OCI-LY7 (cell line): ENCODE measurements around the gene FLRT2. TPM values are rescaled to one million over a fixed set of nuclear protein-coding genes. Genes with fewer than 3 reads are reported as not detected.

Experiments
- BruUV-seq: library from RNA; stranded (reverse); fragments of 400-500 nt; replicated peaks from 2 replicates; lab custom pipeline; 2021; lab: Mats Ljungman, UMichigan
- CTCF ChIA-PET: fragments of 300-600 bp; sonication (Branson Sonifier 250); formaldehyde crosslinking; loops from one replicate; lab custom pipeline; 2022; ENCODE audit warnings: antibody characterized with exemption; ENCODE audit not compliant: unreplicated experiment; lab: Charles Lee
- POLR2A ChIA-PET: fragments of 300-600 bp; sonication (Branson Sonifier 250); formaldehyde crosslinking; loops from one replicate; lab custom pipeline; 2022; ENCODE audit warnings: antibody characterized with exemption; lab: Charles Lee
- DNase-seq: peaks from one replicate; pipeline ENCODE4 v3.0.0-alpha.2; 2015; ENCODE audit warnings: low spot score
- H2AFZ ChIP-seq: fragments of 200-600 bp; sonication (generic), shearing (Covaris generic); 2 replicates; pipeline ENCODE4 v1.6.1; 2014; ENCODE audit warnings: mild to moderate bottlenecking, antibody characterized with exemption, low read length, moderate library complexity
- H3K27ac ChIP-seq: fragments of 200-600 bp; sonication (generic); 2 replicates; pipeline ENCODE4 v1.5.1; 2014; ENCODE audit warnings: mixed run types, low read depth, mild to moderate bottlenecking, moderate library complexity, low read length, inconsistent platforms; ENCODE audit not compliant: poor library complexity, severe bottlenecking
- H3K36me3 ChIP-seq: fragments of 200-600 bp; sonication (generic); 2 replicates; pipeline ENCODE4 v1.6.1; 2014; ENCODE audit warnings: mild to moderate bottlenecking, antibody characterized with exemption, low read length, moderate library complexity, mixed read lengths; ENCODE audit not compliant: insufficient read depth
- H3K4me1 ChIP-seq: fragments of 200-600 bp; sonication (generic); 2 replicates; pipeline ENCODE4 v1.5.1; 2014; ENCODE audit warnings: mild to moderate bottlenecking, low read length; ENCODE audit not compliant: insufficient read depth, poor library complexity, severe bottlenecking
- H3K4me2 ChIP-seq: fragments of 200-600 bp; sonication (generic); 2 replicates; pipeline ENCODE4 v1.6.1; 2014; ENCODE audit warnings: mild to moderate bottlenecking, low read length
- H3K4me3 ChIP-seq: fragments of 200-600 bp; sonication (generic); 2 replicates; pipeline ENCODE4 v1.5.1; 2014; ENCODE audit warnings: mild to moderate bottlenecking, low read depth, low read length; ENCODE audit not compliant: poor library complexity, severe bottlenecking
- H3K79me2 ChIP-seq: fragments of 200-600 bp; sonication (generic); 2 replicates; pipeline ENCODE4 v1.6.1; 2016; ENCODE audit warnings: low read depth, mild to moderate bottlenecking, low read length, moderate library complexity, mixed read lengths; ENCODE audit not compliant: insufficient read depth
- H3K9me2 ChIP-seq: fragments of 200-600 bp; sonication (generic); 2 replicates; pipeline ENCODE4 v1.6.1; 2016; ENCODE audit warnings: mild to moderate bottlenecking, low read length, mixed read lengths; ENCODE audit not compliant: insufficient read depth
- H3K9me3 ChIP-seq: fragments of 200-600 bp; sonication (generic); 2 replicates; pipeline ENCODE4 v1.6.1; 2014; ENCODE audit warnings: mild to moderate bottlenecking, mixed run types, low read length, mixed read lengths
- H4K20me1 ChIP-seq: fragments of 200-600 bp; sonication (generic); 2 replicates; pipeline ENCODE4 v1.6.1; 2014; ENCODE audit warnings: mild to moderate bottlenecking, antibody characterized with exemption, low read length, moderate library complexity, mixed read lengths; ENCODE audit not compliant: insufficient read depth
- EZH2phosphoT487 ChIP-seq: fragments of 200-600 bp; sonication (generic); IDR thresholded peaks from 2 replicates; pipeline ENCODE4 v1.6.1; 2018; ENCODE audit warnings: low read depth, borderline replicate concordance, mild to moderate bottlenecking, mixed run types, antibody characterized with exemption, low read length, moderate library complexity, mixed read lengths
- intact Hi-C: fragments of 100-400 bp; cut with micrococcal nuclease; formaldehyde crosslinking; loops from one replicate; pipeline ENCODE4 v1.10.0; 2022; ENCODE audit not compliant: unreplicated experiment
- total RNA-seq, 2 experiments: library from RNA; depleted of rRNA in 1 of 2; stranded (reverse); fragments of >200 nt in 1 of 2; shearing (Covaris generic) in 1 of 2; gene quantifications; 2 replicates each; pipeline ENCODE4 v1.2.3, GENCODE V29; 2014 to 2022
- TF ChIP-seq, protein P1 (sequence below): fragments of 200-600 bp; sonication (generic); conservative IDR thresholded peaks from 2 replicates; pipeline ENCODE4 v1.5.1; 2014; ENCODE audit warnings: mild to moderate bottlenecking, antibody characterized with exemption, low read length, moderate library complexity, mixed read lengths

Gene FLRT2
- total RNA-seq, 2 experiments from 2014 or later = not detected

DNA sequence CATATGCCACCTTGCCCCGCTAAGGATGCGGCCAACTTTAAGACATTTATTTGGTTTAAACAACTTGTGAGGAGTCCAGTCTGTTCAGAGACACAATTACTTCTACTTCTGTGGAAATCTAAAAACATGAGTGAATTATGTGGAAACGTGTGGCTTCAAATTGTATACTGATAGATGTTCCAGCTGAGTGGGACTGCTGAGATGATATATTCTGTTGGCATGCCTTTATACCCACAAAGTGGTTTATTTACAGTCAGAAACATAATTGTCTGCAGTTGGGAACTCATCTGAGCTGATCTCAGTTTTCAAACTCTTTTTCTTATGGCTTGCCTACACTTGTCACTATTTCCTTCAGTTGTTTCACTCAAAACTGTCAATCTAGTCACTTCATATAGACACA, 67.8 kb downstream of the FLRT2 start:
- Histone ChIP-seq H3K9me3 (no peaks in the 10 kb centered on the region), H4K20me1 (no peaks in the 10 kb centered on the region), H3K4me2 (no peak overlapping the region), H3K27ac (no peak overlapping the region), H3K9me2 (no peaks in the 10 kb centered on the region), H3K4me3 (no peak overlapping the region), H3K36me3 (no peaks in the 10 kb centered on the region), H2AFZ (no peak overlapping the region), H3K79me2 (no peaks in the 10 kb centered on the region), H3K4me1 (no peaks in the 10 kb centered on the region)
- no TSS peak for BruUV-seq
- POLR2A ChIA-PET = interaction anchor here (0.6 kb wide), 1 partner anchor 27 kb away, joined by 3 read pairs; no protein-coding TSS in a partner anchor
- no peak for DNase-seq
- intact Hi-C loops = no loop called here
- CTCF ChIA-PET = no interaction called here
- TF ChIP-seq, protein P1, sequence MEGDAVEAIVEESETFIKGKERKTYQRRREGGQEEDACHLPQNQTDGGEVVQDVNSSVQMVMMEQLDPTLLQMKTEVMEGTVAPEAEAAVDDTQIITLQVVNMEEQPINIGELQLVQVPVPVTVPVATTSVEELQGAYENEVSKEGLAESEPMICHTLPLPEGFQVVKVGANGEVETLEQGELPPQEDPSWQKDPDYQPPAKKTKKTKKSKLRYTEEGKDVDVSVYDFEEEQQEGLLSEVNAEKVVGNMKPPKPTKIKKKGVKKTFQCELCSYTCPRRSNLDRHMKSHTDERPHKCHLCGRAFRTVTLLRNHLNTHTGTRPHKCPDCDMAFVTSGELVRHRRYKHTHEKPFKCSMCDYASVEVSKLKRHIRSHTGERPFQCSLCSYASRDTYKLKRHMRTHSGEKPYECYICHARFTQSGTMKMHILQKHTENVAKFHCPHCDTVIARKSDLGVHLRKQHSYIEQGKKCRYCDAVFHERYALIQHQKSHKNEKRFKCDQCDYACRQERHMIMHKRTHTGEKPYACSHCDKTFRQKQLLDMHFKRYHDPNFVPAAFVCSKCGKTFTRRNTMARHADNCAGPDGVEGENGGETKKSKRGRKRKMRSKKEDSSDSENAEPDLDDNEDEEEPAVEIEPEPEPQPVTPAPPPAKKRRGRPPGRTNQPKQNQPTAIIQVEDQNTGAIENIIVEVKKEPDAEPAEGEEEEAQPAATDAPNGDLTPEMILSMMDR = no peak
- no peak for TF ChIP-seq EZH2phosphoT487

DNA sequence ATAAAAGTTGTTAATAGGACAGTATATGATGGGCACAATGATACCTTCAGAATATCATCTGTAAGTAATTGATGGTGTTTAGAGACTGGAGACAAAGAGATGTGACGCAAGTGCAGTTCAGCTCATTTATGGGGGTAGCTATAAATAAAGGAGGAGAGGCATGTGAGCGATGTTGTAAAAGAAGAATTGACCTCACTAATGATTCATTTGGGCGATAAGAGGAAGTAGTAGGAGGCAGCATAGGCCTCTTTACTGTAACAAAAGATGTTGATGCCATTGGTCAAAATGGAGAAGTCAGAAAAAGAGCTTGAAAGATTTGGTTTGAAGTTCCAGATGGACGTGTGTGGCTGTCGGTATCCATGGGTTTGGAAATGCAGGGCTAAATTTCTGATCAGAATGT, 70.0 kb downstream of the FLRT2 start:
- Histone ChIP-seq H4K20me1 (no peaks in the 10 kb centered on the region), H3K4me1 (no peaks in the 10 kb centered on the region), H3K4me3 (no peak overlapping the region), H2AFZ (no peak overlapping the region), H3K79me2 (no peaks in the 10 kb centered on the region), H3K27ac (no peak overlapping the region), H3K9me3 (no peaks in the 10 kb centered on the region), H3K9me2 (no peaks in the 10 kb centered on the region), H3K4me2 (no peak overlapping the region), H3K36me3 (no peaks in the 10 kb centered on the region)
- ChIA-PET POLR2A (no interaction called here), CTCF (no interaction called here)
- TF ChIP-seq, protein P1 = no peak
- TF ChIP-seq EZH2phosphoT487 = no peak
- intact Hi-C loops = no loop called here
- no peak for DNase-seq
- no TSS peak for BruUV-seq

DNA sequence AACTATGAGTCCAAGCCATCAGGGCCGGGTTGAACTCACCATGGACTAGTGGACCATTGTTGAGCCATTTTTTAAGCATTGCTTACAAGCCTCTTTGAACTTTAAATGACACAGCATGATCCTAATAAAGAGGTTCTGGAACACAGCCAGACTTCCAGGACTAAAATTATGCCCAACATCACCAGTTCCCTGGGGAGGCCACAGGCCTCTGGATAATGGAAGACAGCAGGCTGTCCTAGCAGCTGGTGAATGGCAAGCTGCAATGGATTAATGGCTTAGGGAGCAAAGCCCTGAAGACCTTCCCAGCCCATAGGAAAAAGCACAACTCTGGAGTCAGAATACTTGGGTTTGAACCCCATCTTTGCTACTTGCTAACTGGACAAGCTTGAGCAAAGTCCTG, 71.3 kb downstream of the FLRT2 start:
- no peaks in the 10 kb centered on the region for H4K20me1 ChIP-seq
- H3K36me3 ChIP-seq = no peaks in the 10 kb centered on the region
- DNase-seq = no peak
- H3K9me2 ChIP-seq = no peaks in the 10 kb centered on the region
- POLR2A ChIA-PET = no interaction called here
- no TSS peak for BruUV-seq
- TF ChIP-seq EZH2phosphoT487 = no peak
- TF ChIP-seq, protein P1 = no peak
- H3K27ac ChIP-seq = no peak overlapping the region
- intact Hi-C loops = no loop called here
- no peak overlapping the region for H3K4me2 ChIP-seq
- no peaks in the 10 kb centered on the region for H3K9me3 ChIP-seq
- H2AFZ ChIP-seq = no peak overlapping the region
- H3K4me1 ChIP-seq = no peaks in the 10 kb centered on the region
- no peak overlapping the region for H3K4me3 ChIP-seq
- H3K79me2 ChIP-seq = no peaks in the 10 kb centered on the region
- CTCF ChIA-PET = no interaction called here
